PC-3 (cell line): ENCODE data around the gene YEATS4. TPM values are rescaled to one million over a fixed set of nuclear protein-coding genes. Genes with fewer than 3 reads are reported as not detected.

Experiments used
- ATAC-seq: fragments of 200-7000 bp; cut with Tn5 transposase; 2 replicates; pipeline ENCODE4 v1.9.1; 2020; ENCODE audit warnings: mild to moderate bottlenecking, moderate library complexity
- BruUV-seq: library from RNA; stranded (reverse); fragments of 400-500 nt; replicated peaks from 2 replicates; lab custom pipeline; 2021; lab: Mats Ljungman, UMichigan
- CTCF ChIA-PET: fragments of 300-600 bp; sonication (Branson Sonifier 250); formaldehyde crosslinking; loops from one replicate; lab custom pipeline; 2022; ENCODE audit warnings: antibody characterized with exemption; lab: Charles Lee
- POLR2A ChIA-PET: fragments of 300-600 bp; sonication (Branson Sonifier 250); formaldehyde crosslinking; loops from one replicate; lab custom pipeline; 2022; ENCODE audit warnings: antibody characterized with exemption; ENCODE audit not compliant: unreplicated experiment; lab: Charles Lee
- DNase-seq: peaks from one replicate; pipeline ENCODE4 v3.0.0-alpha.2; 2015
- H2AFZ ChIP-seq: fragments of 300-600 bp; sonication (generic); 2 replicates; pipeline ENCODE4 v1.6.0; 2016; ENCODE audit warnings: antibody characterized with exemption, low read length
- H3F3A ChIP-seq: fragments of 300-600 bp; sonication (generic); one replicate; pipeline ENCODE4 v1.6.0; 2017; ENCODE audit warnings: antibody characterized with exemption, low read length, control low read depth, mild to moderate bottlenecking; ENCODE audit not compliant: unreplicated experiment
- H3K27ac ChIP-seq: fragments of 300-600 bp; sonication (generic); 2 replicates; pipeline ENCODE4 v1.5.1; 2016; ENCODE audit warnings: mild to moderate bottlenecking, low read length
- H3K27me3 ChIP-seq: fragments of 300-600 bp; sonication (generic); 2 replicates; pipeline ENCODE4 v1.6.1; 2016; ENCODE audit warnings: low read length, mixed read lengths
- H3K36me3 ChIP-seq: fragments of 300-600 bp; sonication (generic); 2 replicates; pipeline ENCODE4 v1.6.1; 2016; ENCODE audit warnings: low read depth, mixed run types, low read length, mixed read lengths
- H3K4me1 ChIP-seq: fragments of 300-600 bp; sonication (generic); 2 replicates; pipeline ENCODE4 v1.5.1; 2016; ENCODE audit warnings: low read length; ENCODE audit not compliant: insufficient read depth
- H3K4me2 ChIP-seq: fragments of 300-600 bp; sonication (generic); 2 replicates; pipeline ENCODE4 v1.6.0; 2016; ENCODE audit warnings: low read length
- H3K4me3 ChIP-seq: fragments of 300-600 bp; sonication (generic); 2 replicates; pipeline ENCODE4 v1.5.1; 2016; ENCODE audit warnings: mild to moderate bottlenecking, low read length, mixed read lengths
- H3K79me2 ChIP-seq: fragments of 300-600 bp; sonication (generic); 2 replicates; pipeline ENCODE4 v1.6.1; 2017; ENCODE audit warnings: low read length, mixed read lengths
- H3K9ac ChIP-seq: fragments of 300-600 bp; sonication (generic); 2 replicates; pipeline ENCODE4 v1.6.0; 2016; ENCODE audit warnings: mild to moderate bottlenecking, low read length
- H3K9me2 ChIP-seq: fragments of 300-600 bp; sonication (generic); replicated peaks from 2 replicates; pipeline ENCODE4 v1.6.1; 2016; ENCODE audit warnings: mixed run types, low read length, mixed read lengths
- H3K9me3 ChIP-seq: fragments of 300-600 bp; sonication (generic); 2 replicates; pipeline ENCODE4 v1.6.1; 2016; ENCODE audit warnings: low read length, mixed read lengths
- H4K20me1 ChIP-seq: fragments of 300-600 bp; sonication (generic); 2 replicates; pipeline ENCODE4 v1.6.1; 2016; ENCODE audit warnings: low read length, mixed read lengths
- EZH2 ChIP-seq: fragments of 300-600 bp; sonication (generic); IDR thresholded peaks from one replicate; pipeline ENCODE4 v1.6.1; 2017; ENCODE audit warnings: antibody characterized with exemption, mild to moderate bottlenecking, low read length; ENCODE audit not compliant: unreplicated experiment
- EZH2phosphoT487 ChIP-seq: fragments of 300-600 bp; sonication (generic); IDR thresholded peaks from 2 replicates; pipeline ENCODE4 v1.6.1; 2018; ENCODE audit warnings: mild to moderate bottlenecking, antibody characterized with exemption, low read length, borderline replicate concordance
- intact Hi-C: fragments of 100-400 bp; cut with micrococcal nuclease; formaldehyde crosslinking; loops from 2 replicates; pipeline ENCODE4 v1.9.0; 2023
- total RNA-seq: library from RNA; depleted of rRNA; stranded (reverse); fragments of >200 nt; gene quantifications from 2 replicates; pipeline ENCODE4 v1.2.3, GENCODE V29; 2014
- TF ChIP-seq, protein P1 (sequence below): fragments of 300-600 bp; sonication (generic); conservative IDR thresholded peaks from 2 replicates; pipeline ENCODE4 v1.5.1; 2017; ENCODE audit warnings: antibody characterized with exemption, low read depth, mild to moderate bottlenecking, low read length

Gene YEATS4
- total RNA-seq, 1 experiment from 2014 or later = 41.3 TPM

DNA sequence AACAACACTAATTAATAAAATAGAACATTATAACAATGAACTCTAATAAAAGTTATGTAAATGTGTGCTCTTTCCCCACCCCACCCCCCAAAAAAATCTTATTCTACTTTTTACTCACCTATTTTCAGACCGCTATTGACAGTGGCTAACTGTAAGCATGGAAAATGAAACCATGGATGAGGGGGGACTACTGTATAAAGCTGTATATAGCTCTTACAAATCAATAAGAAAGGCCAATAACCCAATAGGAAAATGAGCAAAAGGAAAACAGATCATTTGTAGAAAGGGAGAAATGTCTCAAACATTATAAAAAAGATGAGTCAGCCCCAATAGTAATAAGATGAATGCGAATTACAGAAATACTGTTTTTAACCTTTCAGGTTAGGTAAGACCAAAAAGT, 27.4 kb downstream of the YEATS4 start:
- no peak overlapping the region for H3K4me3 ChIP-seq
- ATAC-seq = no peak
- 0 out of 2 replicates have a peak, but pooled peaks cover 7% of the 10 kb centered on the region for H3K4me1 ChIP-seq
- no peaks in the 10 kb centered on the region for H3K9me2 ChIP-seq
- H3K9ac ChIP-seq = no peak overlapping the region
- no peak overlapping the region for H3K27ac ChIP-seq
- H3K36me3 ChIP-seq = peaks cover 19% of the 10 kb centered on the region; the same call in 1 of the 2 replicates
- DNase-seq = no peak
- H2AFZ ChIP-seq = no peak overlapping the region
- no peaks in the 10 kb centered on the region for H4K20me1 ChIP-seq
- ChIA-PET CTCF (interaction anchor here (0.7 kb wide), 1 partner anchor 363 kb away, joined by 3 read pairs; no protein-coding TSS in a partner anchor), POLR2A (interaction anchor here (0.5 kb wide), 1 partner anchor 1099 kb away, joined by 4 read pairs; no protein-coding TSS in a partner anchor)
- H3K27me3 ChIP-seq = no peaks in the 10 kb centered on the region
- intact Hi-C loops = no loop called here
- no peaks in the 10 kb centered on the region for H3K79me2 ChIP-seq
- H3F3A ChIP-seq = no peaks in the 10 kb centered on the region
- H3K4me2 ChIP-seq = no peak overlapping the region
- no peaks in the 10 kb centered on the region for H3K9me3 ChIP-seq
- no TSS peak for BruUV-seq
- TF ChIP-seq, protein P1, sequence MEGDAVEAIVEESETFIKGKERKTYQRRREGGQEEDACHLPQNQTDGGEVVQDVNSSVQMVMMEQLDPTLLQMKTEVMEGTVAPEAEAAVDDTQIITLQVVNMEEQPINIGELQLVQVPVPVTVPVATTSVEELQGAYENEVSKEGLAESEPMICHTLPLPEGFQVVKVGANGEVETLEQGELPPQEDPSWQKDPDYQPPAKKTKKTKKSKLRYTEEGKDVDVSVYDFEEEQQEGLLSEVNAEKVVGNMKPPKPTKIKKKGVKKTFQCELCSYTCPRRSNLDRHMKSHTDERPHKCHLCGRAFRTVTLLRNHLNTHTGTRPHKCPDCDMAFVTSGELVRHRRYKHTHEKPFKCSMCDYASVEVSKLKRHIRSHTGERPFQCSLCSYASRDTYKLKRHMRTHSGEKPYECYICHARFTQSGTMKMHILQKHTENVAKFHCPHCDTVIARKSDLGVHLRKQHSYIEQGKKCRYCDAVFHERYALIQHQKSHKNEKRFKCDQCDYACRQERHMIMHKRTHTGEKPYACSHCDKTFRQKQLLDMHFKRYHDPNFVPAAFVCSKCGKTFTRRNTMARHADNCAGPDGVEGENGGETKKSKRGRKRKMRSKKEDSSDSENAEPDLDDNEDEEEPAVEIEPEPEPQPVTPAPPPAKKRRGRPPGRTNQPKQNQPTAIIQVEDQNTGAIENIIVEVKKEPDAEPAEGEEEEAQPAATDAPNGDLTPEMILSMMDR = no peak
- TF ChIP-seq EZH2 (no peak), EZH2phosphoT487 (no peak)

DNA sequence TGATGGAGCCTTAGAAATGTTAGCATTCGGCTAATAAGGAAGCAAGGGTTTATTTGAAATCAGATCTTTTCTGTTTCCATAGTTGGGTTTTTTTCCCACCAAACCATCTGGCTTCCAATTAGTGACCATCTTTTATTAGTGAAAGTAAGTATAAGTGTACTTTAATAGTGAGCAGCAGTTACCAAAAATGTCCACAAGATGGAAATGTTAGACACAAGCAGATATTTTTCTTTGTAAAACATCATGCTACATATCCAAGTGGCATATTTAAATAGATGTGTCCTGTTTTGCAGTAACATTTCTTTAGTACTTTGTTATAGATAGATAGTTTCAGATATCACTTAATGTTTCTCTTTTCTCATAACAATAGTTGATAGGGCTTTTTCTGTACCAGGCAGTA, 28.8 kb downstream of the YEATS4 start:
- POLR2A ChIA-PET = no interaction called here
- Histone ChIP-seq H4K20me1 (no peaks in the 10 kb centered on the region), H3K27ac (no peak overlapping the region), H2AFZ (no peak overlapping the region), H3K36me3 (peaks cover 17% of the 10 kb centered on the region; the same call in 1 of the 2 replicates), H3K9ac (no peak overlapping the region), H3K4me2 (no peak overlapping the region), H3F3A (no peaks in the 10 kb centered on the region), H3K27me3 (no peaks in the 10 kb centered on the region), H3K79me2 (no peaks in the 10 kb centered on the region), H3K4me3 (no peak overlapping the region), H3K9me3 (no peaks in the 10 kb centered on the region), H3K4me1 (0 out of 2 replicates have a peak, but pooled peaks cover 7% of the 10 kb centered on the region), H3K9me2 (no peaks in the 10 kb centered on the region)
- ATAC-seq (peak; percentile 48; the same call in 1 of the 2 replicates), DNase-seq (peak; percentile 71)
- intact Hi-C loops = loop anchor here (1.0 to 2.0 kb wide), 2 partner anchors 182 to 251 kb away; no protein-coding TSS in a partner anchor
- no TSS peak for BruUV-seq
- TF ChIP-seq, protein P1 = peak; percentile 76
- no peak for TF ChIP-seq EZH2phosphoT487
- no peak for TF ChIP-seq EZH2
- CTCF ChIA-PET = no interaction called here

DNA sequence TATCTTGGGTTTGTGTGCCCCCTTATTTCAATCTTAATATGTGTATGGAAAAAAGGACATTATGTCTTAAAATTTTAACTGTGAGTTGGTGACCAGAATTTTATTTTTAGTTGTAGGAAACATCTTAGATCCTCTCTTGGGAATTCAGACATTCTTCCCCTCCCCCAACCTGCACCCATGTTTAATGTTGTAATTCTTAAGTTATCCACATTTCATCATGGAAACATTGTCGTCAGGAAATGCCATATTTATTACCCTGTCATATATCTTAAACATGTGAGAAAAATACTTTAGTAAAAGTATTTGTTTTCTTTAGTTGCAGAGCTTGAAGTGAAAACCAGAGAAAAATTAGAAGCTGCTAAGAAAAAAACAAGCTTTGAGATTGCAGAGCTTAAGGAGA, 30.3 kb downstream of the YEATS4 start:
- no peaks in the 10 kb centered on the region for H3K9me2 ChIP-seq
- H3K27me3 ChIP-seq = no peaks in the 10 kb centered on the region
- intact Hi-C loops = loop anchor here (2.0 kb wide), 1 partner anchor 181 kb away; no protein-coding TSS in a partner anchor
- POLR2A ChIA-PET = interaction anchor here (0.7 kb wide), 1 partner anchor 70 kb away, joined by 5 read pairs; no protein-coding TSS in a partner anchor
- CTCF ChIA-PET = no interaction called here
- BruUV-seq = no TSS peak
- TF ChIP-seq EZH2 (no peak), EZH2phosphoT487 (no peak)
- TF ChIP-seq, protein P1 = no peak
- 0 out of 2 replicates have a peak, but pooled peaks cover 2% of the 10 kb centered on the region for H3K4me1 ChIP-seq
- no peaks in the 10 kb centered on the region for H4K20me1 ChIP-seq
- no peaks in the 10 kb centered on the region for H3K79me2 ChIP-seq
- ATAC-seq = no peak
- H2AFZ ChIP-seq = no peak overlapping the region
- no peaks in the 10 kb centered on the region for H3F3A ChIP-seq
- H3K36me3 ChIP-seq = peaks cover 13% of the 10 kb centered on the region; the same call in 1 of the 2 replicates
- DNase-seq = no peak
- H3K4me2 ChIP-seq = no peak overlapping the region
- H3K27ac ChIP-seq = no peak overlapping the region
- H3K4me3 ChIP-seq = no peak overlapping the region
- H3K9me3 ChIP-seq = no peaks in the 10 kb centered on the region
- no peak overlapping the region for H3K9ac ChIP-seq
